H1 (cell line): Measurements from ENCODE around the gene FBN3.

Experiments used
- BCL11A ChIP-seq, 2 experiments: IDR thresholded peaks; one replicate each; pipeline ENCODE4 v1.6.1; 2011; ENCODE audit warnings: low read depth in 2 of 2, low read length in 2 of 2, mild to moderate bottlenecking in 2 of 2
- CBX8 ChIP-seq: fragments of 300-800, 300-1000 bp; sonication (generic); IDR thresholded peaks from 2 replicates; pipeline ENCODE4 v1.7.1; 2016; ENCODE audit warnings: low read depth, low read length, borderline replicate concordance
- CTCF ChIP-seq, 3 experiments: IDR thresholded peaks; 1 replicate in 2 of 3; 2 replicates in 1 of 3; pipeline versions ENCODE4 v1.5.1 to v1.6.1; 2011; ENCODE audit warnings: low read length in 3 of 3, mild to moderate bottlenecking in 3 of 3, inconsistent platforms in 2 of 3, low read depth in 1 of 3, moderate library complexity in 1 of 3; ENCODE audit not compliant: insufficient read depth in 1 of 3; ENCODE audit errors: control extremely low read depth in 1 of 3

GRCh38 chr19:8150998-8151766 lies 1.8 kb upstream of the FBN3 start:
- TF ChIP-seq BCL11A (IDR thresholded peaks at IDR 0.05; ENCODE audit: low read depth in 2 of 2, low read length in 2 of 2) (no peak), CBX8 (no peak), CTCF (IDR thresholded peaks at IDR 0.05; ENCODE audit: control extremely low read depth in 1 of 3, insufficient read depth in 1 of 3, low read depth in 1 of 3, low read length in 3 of 3) (no peak)
